HepG2 (cell line): Measurements from ENCODE around the gene RRAD. TPM values are rescaled to one million over a fixed set of nuclear protein-coding genes. Genes with fewer than 3 reads are reported as not detected.

ENCODE experiments used
- ARHGAP35 ChIP-seq: sonication (generic); formaldehyde crosslinking; IDR thresholded peaks from 2 replicates; pipeline ENCODE4 v1.9.0; 2022; ENCODE audit warnings: mild to moderate bottlenecking, inconsistent platforms, moderate library complexity, missing genetic modification reagents, borderline replicate concordance
- ARID3A ChIP-seq: IDR thresholded peaks from 2 replicates; pipeline ENCODE4 v1.6.1; 2012; ENCODE audit warnings: low read depth, low read length, improper control_type of control experiment
- DRAP1 ChIP-seq: IDR thresholded peaks from 2 replicates; pipeline ENCODE4 v1.6.1; 2016; ENCODE audit warnings: missing genetic modification reagents, missing compliant biosample characterization
- EZH2 ChIP-seq: conservative IDR thresholded peaks from 2 replicates; pipeline ENCODE4 v1.6.1; 2012; ENCODE audit warnings: mild to moderate bottlenecking, low read depth, low read length, moderate library complexity
- FOXA3 ChIP-seq: IDR thresholded peaks from 2 replicates; pipeline ENCODE4 v1.6.1; 2016; ENCODE audit warnings: missing genetic modification reagents, missing compliant biosample characterization
- HDAC1 ChIP-seq: sonication (generic); formaldehyde crosslinking; IDR thresholded peaks from 2 replicates; pipeline ENCODE4 v1.5.1; 2020; ENCODE audit warnings: mild to moderate bottlenecking, missing genetic modification reagents
- IKZF4 ChIP-seq: sonication (generic); formaldehyde crosslinking; IDR thresholded peaks from 2 replicates; pipeline ENCODE4 v1.5.1; 2020; ENCODE audit warnings: borderline replicate concordance, mild to moderate bottlenecking, low read depth, missing genetic modification reagents; ENCODE audit errors: not compliant biosample characterization
- JUNB ChIP-seq: sonication (generic); formaldehyde crosslinking; IDR thresholded peaks from 2 replicates; pipeline ENCODE4 v1.8.0; 2022; ENCODE audit warnings: missing genetic modification reagents, mild to moderate bottlenecking, borderline replicate concordance
- KDM3A ChIP-seq: IDR thresholded peaks from 2 replicates; pipeline ENCODE4 v1.6.1; 2018; ENCODE audit warnings: low read depth, missing compliant biosample characterization
- KLF11 ChIP-seq: IDR thresholded peaks from 2 replicates; pipeline ENCODE4 v1.6.1; 2016; ENCODE audit warnings: missing compliant biosample characterization
- KMT2B ChIP-seq: IDR thresholded peaks from 2 replicates; pipeline ENCODE4 v1.6.1; 2016; ENCODE audit warnings: missing genetic modification reagents, missing compliant biosample characterization
- MXD3 ChIP-seq: IDR thresholded peaks from 2 replicates; pipeline ENCODE4 v1.6.1; 2016; ENCODE audit warnings: mild to moderate bottlenecking, missing biosample characterization, missing genetic modification reagents
- POGK ChIP-seq: sonication (generic); formaldehyde crosslinking; conservative IDR thresholded peaks from 2 replicates; pipeline ENCODE4 v1.8.0; 2022; ENCODE audit warnings: mild to moderate bottlenecking, moderate library complexity, missing genetic modification reagents
- SNAI1 ChIP-seq: sonication (generic); formaldehyde crosslinking; IDR thresholded peaks from 2 replicates; pipeline ENCODE4 v1.5.0; 2020; ENCODE audit warnings: mild to moderate bottlenecking, missing genetic modification reagents, borderline replicate concordance
- TFE3 ChIP-seq: IDR thresholded peaks from 2 replicates; pipeline ENCODE4 v1.6.1; 2016
- ZNF331 ChIP-seq: sonication (generic); formaldehyde crosslinking; IDR thresholded peaks from 2 replicates; pipeline ENCODE4 v1.4.0; 2020; ENCODE audit warnings: missing genetic modification reagents
- ZNF609 ChIP-seq: sonication (generic); formaldehyde crosslinking; IDR thresholded peaks from 2 replicates; pipeline ENCODE4 v1.4.0; 2020; ENCODE audit warnings: mild to moderate bottlenecking, missing genetic modification reagents, borderline replicate concordance
- ZNF7 ChIP-seq: IDR thresholded peaks from 2 replicates; pipeline ENCODE4 v1.6.1; 2016; ENCODE audit warnings: missing biosample characterization, missing genetic modification reagents
- polyA plus RNA-seq, 8 experiments: library from polyadenylated mRNA; depleted of rRNA in 3 of 8; stranded (reverse) in 7 of 8; unstranded in 1 of 8; fragments of >200 nt; fragmentation: Illumina TruSeq in 4 of 8; extraction: Trizol in 4 of 8; gene quantifications; 2 replicates each; pipeline versions ENCODE4 v1.2.1 to v1.2.3, GENCODE V29; 2011 to 2016; ENCODE audit warnings: low read depth in 4 of 8, missing spikeins in 1 of 8, mixed read lengths in 1 of 8; ENCODE audit not compliant: insufficient read depth in 1 of 8
- total RNA-seq, 5 experiments: library from RNA; depleted of rRNA; stranded (reverse); fragments of >200 nt; fragmentation: Illumina TruSeq; extraction: Trizol; gene quantifications; 2 replicates each; pipeline ENCODE4 v1.2.3, GENCODE V29; 2016; ENCODE audit warnings: low read depth in 1 of 5

The RRAD gene
- total and polyA plus RNA-seq, 2 of the 13 experiments (the other 11 are each of a cell fraction or from before 2014, with no cell fraction given), result 0.80 to 1.1 TPM

- peak; percentile 84 for TF ChIP-seq HDAC1
- peak; percentile 21; the same call in 1 of the 2 replicates for TF ChIP-seq DRAP1
- TF ChIP-seq TFE3 (CRISPR knock-in tag), result 0 out of 2 replicates have a peak, but pooled peaks have one; percentile 61
- no peak for TF ChIP-seq IKZF4 (CRISPR knock-in tag)
- peak; percentile 46; the same call in 1 of the 2 replicates for TF ChIP-seq ARHGAP35 (CRISPR knock-in tag)
- TF ChIP-seq EZH2, result no peak
- TF ChIP-seq JUNB (CRISPR knock-in tag), result no peak
- no peak; the same call in 1 of the 2 replicates for TF ChIP-seq ZNF609
- TF ChIP-seq ZNF7 (CRISPR knock-in tag), result no peak
- peak; percentile 65; the same call in 1 of the 2 replicates for TF ChIP-seq KLF11 (CRISPR knock-in tag)
- TF ChIP-seq SNAI1 (CRISPR knock-in tag), result no peak
- peak; percentile 88; the same call in 1 of the 2 replicates for TF ChIP-seq KDM3A
- no peak for TF ChIP-seq ARID3A
- TF ChIP-seq POGK, result peak; percentile 66; the same call in 1 of the 2 replicates
- TF ChIP-seq ZNF331 (CRISPR knock-in tag), result peak; percentile 82
- 0 out of 2 replicates have a peak, but pooled peaks have one; percentile 35 for TF ChIP-seq KMT2B (CRISPR knock-in tag)
- TF ChIP-seq MXD3 (CRISPR knock-in tag), result peak; percentile 63; the same call in 1 of the 2 replicates
- TF ChIP-seq FOXA3 (CRISPR knock-in tag), result no peak
These were observed 52.2 kb downstream of the RRAD start (continued) for GRCh38 chr16:66872943-66873684.
